CD4-positive, alpha-beta T cell treated with Interferon gamma for 1 hour (primary cell): ENCODE results near the gene SKA2.
"Not testable (repeated sequence)": the region's sequence is repeated elsewhere in the genome, so short reads cannot be mapped to it uniquely, and the experiment has no call there.

Experiments
- DNase-seq: peaks from one replicate; pipeline ENCODE4 v3.0.0-alpha.2; 2020

The SKA2 gene

GRCh38 chr17:59151006-59151405 is 4.0 kb downstream of the SKA2 start:
- no peak for DNase-seq

GRCh38 chr17:59149841-59150511 is 5.0 kb downstream of the SKA2 start:
- DNase-seq: no peak

DNA sequence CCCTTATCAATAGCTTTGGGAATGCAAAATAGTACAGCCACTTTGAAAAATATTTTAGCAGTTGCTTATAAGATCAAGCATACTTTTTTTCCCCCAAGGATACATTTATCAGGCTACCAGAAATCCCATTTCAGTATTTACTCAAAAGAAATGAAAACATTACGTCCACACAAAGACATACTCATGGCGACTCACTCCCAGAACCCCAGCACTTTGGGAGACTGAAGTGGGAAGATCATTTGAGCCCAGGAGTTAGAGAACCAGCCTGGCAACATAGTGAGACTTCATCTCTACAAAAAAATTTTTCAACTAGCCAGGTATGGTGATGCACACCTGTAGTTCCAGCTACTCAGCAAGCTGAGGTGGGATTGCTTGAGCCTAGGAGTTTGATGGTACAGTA is 5.9 kb downstream of the SKA2 start:
- no peak for DNase-seq

DNA sequence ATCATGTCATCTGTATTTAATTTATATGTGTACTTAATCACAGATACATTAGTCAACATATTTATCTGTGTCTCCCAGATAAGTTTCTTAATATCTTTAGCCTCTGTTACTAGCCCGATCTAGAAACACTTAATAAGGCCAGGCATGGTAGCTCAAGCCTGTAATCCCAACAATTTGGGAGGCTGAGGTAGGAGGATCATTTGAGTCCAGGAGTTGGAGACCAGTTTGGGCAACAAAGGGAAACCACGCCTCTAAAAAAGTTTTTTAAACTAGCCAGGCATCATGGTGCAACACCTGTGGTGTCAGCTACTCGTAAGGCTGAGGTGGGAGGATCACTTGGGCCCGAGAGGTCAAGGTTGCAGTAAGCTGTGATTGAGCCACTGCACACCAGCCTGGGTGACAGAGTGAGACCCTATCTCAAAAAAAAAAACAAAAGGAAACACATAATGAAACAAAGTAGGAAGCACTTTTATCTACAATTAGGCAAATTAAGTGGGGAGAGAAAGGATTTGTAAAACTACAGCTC is 9.4 kb downstream of the SKA2 start:
- DNase-seq: no peak

GRCh38 chr17:59141860-59142259 is 13.1 kb downstream of the SKA2 start:
- DNase-seq: no peak

GRCh38 chr17:59139939-59140338 is 15.0 kb downstream of the SKA2 start:
- DNase-seq: no peak

DNA sequence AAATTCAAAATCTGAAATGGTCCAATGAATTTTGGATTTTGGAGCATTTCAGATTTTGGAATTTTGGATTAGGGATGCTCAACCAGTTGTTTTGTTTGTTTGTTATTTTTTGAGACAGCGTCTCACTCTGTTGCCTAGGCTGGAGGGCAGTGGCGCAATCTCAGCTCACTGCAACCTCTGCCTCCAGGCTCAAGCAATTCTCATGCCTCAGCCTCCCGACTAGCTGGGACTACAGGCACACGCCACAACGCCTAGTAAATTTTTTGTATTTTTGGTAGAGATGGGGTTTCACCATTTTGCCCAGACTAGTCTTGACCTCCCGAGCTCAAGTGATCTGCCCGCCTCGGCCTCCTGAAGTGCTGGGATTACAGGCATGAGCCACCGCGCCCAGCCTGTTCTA is 16.6 kb downstream of the SKA2 start:
- not testable (repeated sequence) for DNase-seq

DNA sequence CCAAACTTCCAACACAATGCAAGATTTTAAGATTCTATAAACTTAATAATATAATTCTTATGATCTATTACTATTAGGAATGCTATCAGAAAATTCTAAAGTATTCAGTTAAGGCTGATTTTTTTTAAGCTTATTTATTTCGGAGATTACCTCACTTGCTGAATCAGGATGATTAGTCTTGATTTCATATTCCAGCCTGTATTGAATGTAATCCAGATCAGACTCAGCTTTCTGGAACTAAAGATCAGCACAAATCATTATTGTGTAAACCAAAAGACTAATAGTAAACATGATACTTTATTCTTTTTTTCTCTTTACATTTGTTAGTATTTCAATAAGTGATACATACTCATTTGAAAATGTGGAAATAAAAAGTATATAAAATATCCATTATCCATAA is 23.9 kb downstream of the SKA2 start:
- no peak for DNase-seq

DNA sequence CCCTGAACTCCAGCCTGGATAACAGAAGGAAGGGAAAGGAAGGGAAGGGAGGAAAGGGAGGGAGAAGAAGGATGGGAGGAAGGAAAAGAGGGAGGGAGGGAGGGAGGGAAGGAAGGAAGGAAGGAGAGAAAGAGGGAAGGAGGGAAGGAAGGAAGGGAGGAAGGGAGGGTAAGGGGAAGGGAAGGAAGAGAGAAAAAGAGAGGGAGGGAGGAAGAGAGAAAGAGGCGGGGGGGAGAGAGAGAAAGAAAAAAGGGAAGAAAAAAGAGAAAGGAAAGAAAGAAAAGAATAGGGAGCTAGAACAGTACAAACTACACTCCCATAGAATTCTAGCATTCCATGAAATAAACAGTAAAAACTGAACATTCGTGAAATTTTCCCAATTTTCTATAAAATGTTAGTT is 25.2 kb downstream of the SKA2 start:
- DNase-seq: no peak

GRCh38 chr17:59126809-59127417 is 28.1 kb downstream of the SKA2 start:
- DNase-seq: no peak

DNA sequence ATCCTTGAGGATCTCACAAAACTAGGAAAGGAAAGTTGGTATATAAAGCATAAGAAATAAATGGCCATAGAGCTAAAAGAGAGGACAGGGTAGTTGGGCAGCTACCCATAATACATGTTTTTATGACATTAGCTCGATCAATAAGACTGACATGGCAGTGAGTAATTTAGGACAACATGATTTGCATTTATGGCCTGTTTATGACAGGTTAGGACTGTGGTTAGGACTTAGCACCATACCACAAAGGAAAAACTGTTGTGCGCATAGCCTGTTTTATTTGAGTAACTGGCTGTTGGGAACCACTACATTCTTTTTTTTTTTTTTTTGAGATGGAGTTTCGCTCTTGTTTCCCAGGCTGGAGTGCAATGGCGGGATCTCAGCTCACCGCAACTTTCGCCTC is 30.3 kb downstream of the SKA2 start:
- DNase-seq: no peak

DNA sequence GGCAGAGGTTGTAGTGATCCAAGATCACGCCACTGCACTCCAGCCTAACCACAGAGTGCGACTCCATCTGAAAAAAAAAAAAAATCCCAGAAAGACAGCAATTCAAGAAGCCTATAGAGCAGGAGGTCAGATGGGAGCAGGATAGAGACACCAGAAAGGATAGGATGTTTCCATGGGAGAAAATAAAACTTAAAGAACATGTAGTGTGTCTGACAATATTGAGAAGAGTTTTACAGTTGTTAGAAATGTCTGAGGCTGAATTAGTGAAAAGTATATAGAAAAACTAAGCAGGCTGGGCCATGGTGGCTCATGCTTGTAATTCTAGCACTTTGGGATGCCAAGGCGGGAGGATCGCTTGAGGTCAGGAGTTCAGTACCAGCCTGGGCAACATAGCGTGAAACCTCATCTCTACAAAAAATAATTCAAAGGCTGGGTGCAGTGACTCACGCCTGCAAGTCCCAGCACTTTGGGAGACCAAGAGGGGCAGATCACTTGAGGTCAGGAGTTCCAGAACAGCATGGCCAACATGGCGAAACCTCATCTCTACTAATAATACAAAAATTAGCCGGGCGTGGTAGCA is 33.0 kb downstream of the SKA2 start:
- DNase-seq: no peak

DNA sequence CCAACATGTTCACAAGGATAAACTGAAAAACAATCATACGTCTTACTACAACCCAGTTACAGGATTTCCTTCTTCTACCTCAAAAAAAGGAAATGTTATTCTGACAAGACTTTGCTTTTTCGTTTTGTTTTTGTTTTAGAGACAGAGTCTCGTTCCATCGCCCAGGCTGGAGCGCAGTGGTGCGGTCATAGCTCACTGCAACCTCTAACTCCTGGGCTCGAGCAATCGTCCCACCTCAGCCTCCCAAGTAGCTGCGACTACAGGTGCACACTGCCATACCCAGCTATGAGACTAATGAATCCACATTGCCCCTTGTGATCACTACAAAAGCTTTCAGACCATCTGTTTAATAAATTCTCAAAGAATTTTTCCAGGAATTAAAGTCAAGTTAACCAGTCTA is 39.5 kb downstream of the SKA2 start:
- no peak for DNase-seq

DNA sequence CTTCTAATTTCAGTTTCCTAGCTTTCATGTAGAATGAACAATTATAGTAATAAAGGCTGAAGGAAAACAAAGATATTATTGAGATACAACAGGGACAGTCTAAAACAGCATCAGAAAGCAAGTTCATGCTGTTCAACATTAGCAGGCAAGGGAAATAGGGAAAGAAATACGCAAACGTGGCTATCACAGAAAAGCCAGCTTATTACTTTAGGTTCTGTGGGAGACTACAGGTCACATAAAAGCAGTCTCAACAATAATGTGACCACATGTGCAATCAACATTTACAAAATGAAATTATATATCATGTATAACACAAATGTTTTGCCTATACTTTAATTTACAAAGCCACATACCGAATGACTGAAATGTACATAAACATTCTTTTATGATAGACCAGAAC is 43.4 kb downstream of the SKA2 start:
- no peak for DNase-seq

GRCh38 chr17:59110973-59111372 is 44.0 kb downstream of the SKA2 start:
- DNase-seq: no peak

DNA sequence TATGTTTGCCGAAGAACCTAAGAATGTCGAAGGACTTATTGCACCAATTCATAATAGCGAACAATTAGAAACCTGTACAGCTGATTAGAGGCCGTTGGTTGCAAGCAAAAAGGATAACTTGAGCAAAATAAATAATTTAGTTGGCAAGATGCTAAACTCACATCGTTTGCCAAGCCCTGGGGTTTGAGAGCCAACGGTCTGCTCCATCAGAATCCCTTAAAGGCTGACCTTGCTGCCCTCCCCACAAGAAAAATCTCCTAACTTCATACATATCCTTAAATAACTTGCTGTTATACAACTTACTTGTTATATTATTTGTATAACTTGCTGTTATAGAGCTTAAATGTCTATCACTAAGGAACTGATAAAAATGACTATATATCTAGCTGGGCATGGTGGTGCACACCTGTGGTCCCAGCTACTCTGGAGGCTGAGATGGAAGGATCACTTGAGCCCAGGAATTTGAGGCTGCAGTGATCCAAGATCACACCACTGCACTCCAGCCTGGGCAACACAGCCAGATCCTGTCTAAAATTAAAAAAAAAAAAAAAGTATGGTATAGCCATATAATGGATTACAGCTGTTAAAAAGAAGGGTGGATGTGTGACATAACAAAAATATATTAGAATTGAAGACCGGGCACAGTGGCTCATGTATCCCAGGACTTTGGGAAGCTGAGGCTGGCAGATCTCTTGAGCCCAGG is 46.4 kb downstream of the SKA2 start:
- DNase-seq: no peak

- no peak for DNase-seq
These were observed 47.7 kb downstream of the SKA2 start for GRCh38 chr17:59107306-59107670.

- peak; percentile 99 for DNase-seq
These were observed 48.3 kb downstream of the SKA2 start, which contains the start of gene TRIM37 for GRCh38 chr17:59106463-59107305. Gene TRIM37, minus strand, starts transcription at chr17:59106880. Its CDS starts 419 bp downstream, at chr17:59106461.

GRCh38 chr17:59105852-59106462 is 49.0 kb downstream of the SKA2 start:
- peak; percentile 75 for DNase-seq

- no peak for DNase-seq
These were observed 53.8 kb downstream of the SKA2 start for GRCh38 chr17:59101178-59101577.

GRCh38 chr17:59097876-59098275 is 57.1 kb downstream of the SKA2 start:
- DNase-seq: no peak

GRCh38 chr17:59094861-59095530 is 60.0 kb downstream of the SKA2 start:
- no peak for DNase-seq
